Head of caudate nucleus (tissue), 42 donors: ENCODE data around the gene DPP4.

Source experiments
- DNase-seq, 42 donors: peaks; one replicate each; pipeline versions ENCODE4 v3.0.0 to v3.0.0-alpha.2; 2020 to 2021; ENCODE audit warnings: mixed read lengths in 7 of 42
- intact Hi-C: fragments of 100-400 bp; cut with DNase I; formaldehyde crosslinking; loops from one replicate; pipeline ENCODE4 v1.15.0; 2022

The DPP4 gene

GRCh38 chr2:161946489-161947107, 127.4 kb downstream of the DPP4 start:
- peak in 4 of 42 donors; percentile 3 to 43 (median 12) for DNase-seq
- intact Hi-C loops: no loop called here

GRCh38 chr2:161943011-161943410, 131.0 kb downstream of the DPP4 start:
- DNase-seq: no peak
- intact Hi-C loops: loop anchor here (5.0 kb wide), 1 partner anchor 356 kb away; no protein-coding TSS in a partner anchor
